ENCODE measurements around the gene TTC34. TPM values are rescaled to one million over a fixed set of nuclear protein-coding genes. Genes with fewer than 3 reads are reported as not detected.

Gene TTC34
- total and polyA plus RNA-seq, 7 donors, result under 0.01 to 0.83 (median 0.56) TPM; not detected in 1

GRCh38 chr1:2826316-2826715, 24.8 kb upstream of the TTC34 start:
- DNase-seq, result no peak
- Histone ChIP-seq H3K4me1 (peaks cover 0 to 7% (median 0%) of the 10 kb centered on the region in 4 donors), H3K27ac (no peak overlapping the region), H3K27me3 (peaks cover 0 to 48% (median 5%) of the 10 kb centered on the region in 3 donors), H3K36me3 (no peaks in the 10 kb centered on the region), H3K4me3 (no peak overlapping the region), H3K9me3 (no peaks in the 10 kb centered on the region)
- TF ChIP-seq CTCF (IDR thresholded peaks at IDR 0.05) (no peak), EP300 (IDR thresholded peaks at IDR 0.05) (no peak), POLR2AphosphoS5 (IDR thresholded peaks at IDR 0.05) (no peak), POLR2A (IDR thresholded peaks at IDR 0.05) (no peak)
- 83 to 89% methylated on average over 15 of the region's 15 CpGs for WGBS, 2 donors
- intact Hi-C loops (cut with DNase I), result no loop called here

GRCh38 chr1:2825487-2826189, 24.1 kb upstream of the TTC34 start:
- Histone ChIP-seq H3K4me1 (peaks cover 0 to 7% (median 0%) of the 10 kb centered on the region in 4 donors), H3K4me3 (no peak overlapping the region), H3K27ac (no peak overlapping the region), H3K27me3 (peaks cover 0 to 49% (median 12%) of the 10 kb centered on the region in 3 donors), H3K9me3 (no peaks in the 10 kb centered on the region), H3K36me3 (no peaks in the 10 kb centered on the region)
- WGBS, 2 donors, result 70 to 81% methylated on average over 18 of the region's 18 CpGs
- DNase-seq, result no peak
- intact Hi-C loops (cut with DNase I), result no loop called here
- TF ChIP-seq POLR2A (IDR thresholded peaks at IDR 0.05) (no peak), EP300 (IDR thresholded peaks at IDR 0.05) (no peak), POLR2AphosphoS5 (IDR thresholded peaks at IDR 0.05) (no peak), CTCF (IDR thresholded peaks at IDR 0.05) (no peak)

GRCh38 chr1:2824999-2825398, 23.5 kb upstream of the TTC34 start:
- TF ChIP-seq POLR2A (IDR thresholded peaks at IDR 0.05) (no peak), POLR2AphosphoS5 (IDR thresholded peaks at IDR 0.05) (no peak), EP300 (IDR thresholded peaks at IDR 0.05) (no peak), CTCF (IDR thresholded peaks at IDR 0.05) (no peak)
- intact Hi-C loops (cut with DNase I), result loop anchor here (5.0 kb wide), 1 partner anchor 597 kb away; no protein-coding TSS in a partner anchor
- Histone ChIP-seq H3K36me3 (no peaks in the 10 kb centered on the region), H3K27me3 (peaks cover 0 to 55% (median 15%) of the 10 kb centered on the region in 3 donors), H3K4me3 (no peak overlapping the region), H3K4me1 (peaks cover 0 to 7% (median 0%) of the 10 kb centered on the region in 4 donors), H3K27ac (no peak overlapping the region), H3K9me3 (no peaks in the 10 kb centered on the region)
- no peak for DNase-seq

GRCh38 chr1:2823921-2824610, 22.6 kb upstream of the TTC34 start:
- peaks cover 0 to 7% (median 0%) of the 10 kb centered on the region in 4 donors for H3K4me1 ChIP-seq
- no peak overlapping the region for H3K4me3 ChIP-seq
- WGBS, 2 donors, result 64 to 71% methylated on average over 22 of the region's 22 CpGs
- TF ChIP-seq CTCF (IDR thresholded peaks at IDR 0.05), result no peak
- no peak for TF ChIP-seq POLR2A (IDR thresholded peaks at IDR 0.05)
- no peak for TF ChIP-seq EP300 (IDR thresholded peaks at IDR 0.05)
- no peak for TF ChIP-seq POLR2AphosphoS5 (IDR thresholded peaks at IDR 0.05)
- H3K9me3 ChIP-seq, result no peaks in the 10 kb centered on the region
- peaks cover 0 to 51% (median 15%) of the 10 kb centered on the region in 3 donors for H3K27me3 ChIP-seq
- no peaks in the 10 kb centered on the region for H3K36me3 ChIP-seq
- no peak overlapping the region for H3K27ac ChIP-seq
- no peak for DNase-seq
- intact Hi-C loops (cut with DNase I), result loop anchor here (5.0 kb wide), 1 partner anchor 598 kb away; no protein-coding TSS in a partner anchor

Measured in sigmoid colon (tissue), 7 donors.